ENCODE results near the gene GRK5.

- no peak for TF ChIP-seq CTCF (IDR thresholded peaks at IDR 0.05; ENCODE audit: low read depth, low read length)
- no peak for TF ChIP-seq EZH2phosphoT487 (IDR thresholded peaks at IDR 0.05; ENCODE audit: low read depth)
These were observed 170.8 kb downstream of the GRK5 start for GRCh38 chr10:119377958-119378736.

Data from OCI-LY3 (cell line).